Measurements from ENCODE around the gene FXN.

FXN gene

DNA sequence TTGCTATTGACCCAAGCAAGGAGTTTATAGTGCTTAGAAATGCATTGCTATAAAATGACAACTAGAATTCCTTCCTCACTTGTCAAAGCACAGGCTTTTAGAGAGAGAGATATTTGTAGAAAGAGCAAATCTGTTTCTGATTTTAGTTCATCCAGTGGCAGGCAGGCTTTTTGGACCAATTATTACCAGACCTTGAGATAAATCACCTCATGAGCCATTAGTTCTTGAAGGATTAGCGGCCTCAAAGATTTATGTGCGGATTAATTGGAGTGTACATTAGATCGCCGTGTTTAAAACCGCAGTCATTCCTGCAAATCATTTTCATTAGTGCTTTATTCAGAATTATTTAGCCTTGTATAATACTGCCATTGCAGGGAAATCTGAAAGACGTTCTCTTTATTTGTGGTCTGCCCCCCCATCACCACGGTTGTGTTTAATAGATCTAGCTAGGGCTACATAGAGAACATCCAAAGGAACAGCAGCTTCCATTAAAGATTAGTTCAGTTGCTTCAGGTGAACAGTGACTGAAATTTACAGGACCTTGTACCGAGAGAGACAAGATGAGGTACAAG is 109.7 kb downstream of the FXN start:
- no peaks in the 10 kb centered on the region for H3K36me3 ChIP-seq (ENCODE audit: control insufficient read depth in 1 of 2, insufficient read depth in 2 of 2, low read depth in 1 of 2, low read length in 2 of 2)
- no peak overlapping the region for H3K4me2 ChIP-seq (ENCODE audit: low read length, poor library complexity, severe bottlenecking)
- no peak overlapping the region for H3K27ac ChIP-seq (ENCODE audit: low read length, poor library complexity, severe bottlenecking)
- no peak overlapping the region for H2BK120ac ChIP-seq (ENCODE audit: low read depth, low read length)
- peaks cover 3% of the 10 kb centered on the region for H3K4me1 ChIP-seq (ENCODE audit: control insufficient read depth, insufficient read depth, low read depth, low read length)
- H3K23ac ChIP-seq (ENCODE audit: low read length in 2 of 2): no peak overlapping the region
- H2AFZ ChIP-seq (ENCODE audit: low read depth, low read length): no peak overlapping the region
- no peak overlapping the region for H2BK5ac ChIP-seq (ENCODE audit: low read depth, low read length, poor library complexity, severe bottlenecking)
- no peak for DNase-seq
- H3K18ac ChIP-seq (ENCODE audit: low read depth in 1 of 2, low read length in 2 of 2): no peak overlapping the region
- H2BK15ac ChIP-seq (ENCODE audit: low read depth, poor library complexity, severe bottlenecking): no peak overlapping the region
- H2AK5ac ChIP-seq (ENCODE audit: low read length, severe bottlenecking): no peak overlapping the region
- no peaks in the 10 kb centered on the region for H3K27me3 ChIP-seq (ENCODE audit: control insufficient read depth in 1 of 2, insufficient read depth in 1 of 2, low read length in 2 of 2)
- H3K9ac ChIP-seq (ENCODE audit: low read length): no peak overlapping the region
- H3K4ac ChIP-seq (ENCODE audit: low read depth in 1 of 2, low read length in 2 of 2): no peak overlapping the region
- no peak overlapping the region for H4K91ac ChIP-seq (ENCODE audit: low read length)
- H3K14ac ChIP-seq (ENCODE audit: low read length in 2 of 2): no peak overlapping the region
- H3K79me1 ChIP-seq (replicated peaks; ENCODE audit: low read length, poor library complexity, severe bottlenecking): peaks cover 22% of the 10 kb centered on the region
- H2BK12ac ChIP-seq (ENCODE audit: low read length in 2 of 2): no peak overlapping the region
- H4K8ac ChIP-seq (ENCODE audit: low read length): no peak overlapping the region
- no peak overlapping the region for H3K4me3 ChIP-seq (ENCODE audit: insufficient read depth in 1 of 2, low read depth in 1 of 2, low read length in 2 of 2)
- no peaks in the 10 kb centered on the region for H3K9me3 ChIP-seq (ENCODE audit: control insufficient read depth, low read length)
- WGBS: 90% methylated on average over 7 of the region's 8 CpGs

DNA sequence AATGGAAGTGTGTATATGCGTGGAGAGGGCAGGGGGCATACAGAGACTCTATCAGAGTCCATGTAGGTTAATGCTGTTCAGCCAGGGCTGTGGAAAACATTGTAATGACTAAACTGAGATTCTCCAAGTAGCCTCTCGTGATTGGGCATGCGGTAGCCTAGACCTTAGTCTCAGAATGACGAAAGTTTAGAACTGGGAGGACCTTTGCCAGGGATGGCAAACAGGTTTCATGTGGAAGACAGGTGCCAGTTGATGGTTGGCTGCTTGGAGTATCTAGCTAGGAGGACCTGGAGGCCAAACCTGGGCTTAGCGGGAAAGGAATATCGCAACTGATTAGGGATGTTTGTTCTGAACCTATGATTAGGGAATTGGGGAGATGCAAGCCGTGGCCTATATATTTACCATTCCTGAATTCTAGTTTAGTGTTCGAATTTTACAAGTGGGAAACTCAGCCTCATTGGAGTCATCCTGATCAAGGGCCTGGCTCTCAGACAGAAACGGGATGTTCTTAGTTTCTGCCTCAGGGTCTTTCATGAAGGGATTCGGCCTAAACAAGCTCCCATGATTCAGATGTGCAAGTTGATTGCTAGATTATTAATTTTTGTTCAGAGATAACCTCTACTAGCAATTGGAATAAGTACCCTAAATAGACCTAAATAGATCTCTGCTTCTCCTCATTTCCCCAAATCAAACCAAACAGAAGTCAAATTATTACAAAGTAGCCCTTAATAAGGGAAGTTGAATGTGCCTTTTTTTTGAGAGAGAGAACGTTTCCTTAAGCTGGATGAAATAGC is 111.7 kb downstream of the FXN start:
- H3K9ac ChIP-seq (ENCODE audit: low read length): no peak overlapping the region

DNA sequence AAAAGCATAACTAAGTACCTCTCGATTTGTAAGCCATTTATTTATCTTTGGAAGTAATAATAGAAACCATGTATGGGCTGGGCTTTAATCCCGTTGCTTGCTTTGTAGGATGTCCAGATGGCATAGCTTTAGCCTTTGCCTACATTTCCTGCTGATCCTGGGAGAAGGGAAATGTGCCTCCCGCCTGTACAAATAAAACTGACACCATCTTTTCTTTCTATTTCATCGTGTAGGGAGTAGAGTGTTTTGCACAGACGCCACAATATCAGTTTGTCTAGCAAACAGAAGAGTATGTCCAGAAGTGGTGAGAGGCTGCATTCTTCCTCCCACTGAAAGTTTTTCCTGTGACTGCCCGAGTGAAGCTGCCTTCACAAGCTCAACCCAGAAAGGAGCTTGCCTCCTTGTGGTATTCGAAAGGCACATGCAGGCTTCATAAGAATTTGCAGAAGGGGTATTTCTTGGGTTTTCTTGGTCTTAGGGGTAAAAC is 113.8 kb downstream of the FXN start:
- no peak overlapping the region for H3K23ac ChIP-seq (ENCODE audit: low read length in 2 of 2)
- no peak overlapping the region for H2AK5ac ChIP-seq (ENCODE audit: low read length, severe bottlenecking)
- peak overlapping the region in 1 of 2 experiments; percentile 10 for H3K4me3 ChIP-seq (ENCODE audit: insufficient read depth in 1 of 2, low read depth in 1 of 2, low read length in 2 of 2)
- H3K4ac ChIP-seq (ENCODE audit: low read depth in 1 of 2, low read length in 2 of 2): no peak overlapping the region
- DNase-seq: peak; percentile 63
- no peak overlapping the region for H2AFZ ChIP-seq (ENCODE audit: low read depth, low read length)
- no peak overlapping the region for H2BK120ac ChIP-seq (ENCODE audit: low read depth, low read length)
- peak overlapping the region; percentile 52 for H3K9ac ChIP-seq (ENCODE audit: low read length)
- H3K79me1 ChIP-seq (replicated peaks; ENCODE audit: low read length, poor library complexity, severe bottlenecking): peaks cover 29% of the 10 kb centered on the region
- H2BK5ac ChIP-seq (ENCODE audit: low read depth, low read length, poor library complexity, severe bottlenecking): no peak overlapping the region
- no peak overlapping the region for H3K18ac ChIP-seq (ENCODE audit: low read depth in 1 of 2, low read length in 2 of 2)
- H2BK12ac ChIP-seq (ENCODE audit: low read length in 2 of 2): no peak overlapping the region
- H3K36me3 ChIP-seq (ENCODE audit: control insufficient read depth in 1 of 2, insufficient read depth in 2 of 2, low read depth in 1 of 2, low read length in 2 of 2): peaks cover 0 to 3% of the 10 kb centered on the region in 2 experiments
- H3K14ac ChIP-seq (ENCODE audit: low read length in 2 of 2): no peak overlapping the region
- H3K27me3 ChIP-seq (ENCODE audit: control insufficient read depth in 1 of 2, insufficient read depth in 1 of 2, low read length in 2 of 2): no peaks in the 10 kb centered on the region
- no peak overlapping the region for H3K4me2 ChIP-seq (ENCODE audit: low read length, poor library complexity, severe bottlenecking)
- no peaks in the 10 kb centered on the region for H3K9me3 ChIP-seq (ENCODE audit: control insufficient read depth, low read length)
- H3K4me1 ChIP-seq (ENCODE audit: control insufficient read depth, insufficient read depth, low read depth, low read length): peaks cover 3% of the 10 kb centered on the region
- no peak overlapping the region for H2BK15ac ChIP-seq (ENCODE audit: low read depth, poor library complexity, severe bottlenecking)
- 65% methylated on average over 6 of the region's 7 CpGs for WGBS
- no peak overlapping the region for H4K91ac ChIP-seq (ENCODE audit: low read length)
- H3K27ac ChIP-seq (ENCODE audit: low read length, poor library complexity, severe bottlenecking): peak overlapping the region; percentile 43
- peak overlapping the region; percentile 19 for H4K8ac ChIP-seq (ENCODE audit: low read length)

More for the DNA sequence above, 111.7 kb downstream of the FXN start:
- DNase-seq: no peak
- no peak overlapping the region for H2BK15ac ChIP-seq (ENCODE audit: low read depth, poor library complexity, severe bottlenecking)
- no peak overlapping the region for H3K27ac ChIP-seq (ENCODE audit: low read length, poor library complexity, severe bottlenecking)
- peaks cover 3% of the 10 kb centered on the region for H3K4me1 ChIP-seq (ENCODE audit: control insufficient read depth, insufficient read depth, low read depth, low read length)
- no peak overlapping the region for H3K4me3 ChIP-seq (ENCODE audit: insufficient read depth in 1 of 2, low read depth in 1 of 2, low read length in 2 of 2)
- no peak overlapping the region for H3K14ac ChIP-seq (ENCODE audit: low read length in 2 of 2)
- no peak overlapping the region for H2AFZ ChIP-seq (ENCODE audit: low read depth, low read length)
- H4K8ac ChIP-seq (ENCODE audit: low read length): no peak overlapping the region
- H3K4me2 ChIP-seq (ENCODE audit: low read length, poor library complexity, severe bottlenecking): no peak overlapping the region
- no peaks in the 10 kb centered on the region for H3K9me3 ChIP-seq (ENCODE audit: control insufficient read depth, low read length)
- no peak overlapping the region for H2BK120ac ChIP-seq (ENCODE audit: low read depth, low read length)
- WGBS: 98% methylated on average over 9 of the region's 11 CpGs
- no peak overlapping the region for H3K18ac ChIP-seq (ENCODE audit: low read depth in 1 of 2, low read length in 2 of 2)
- H3K36me3 ChIP-seq (ENCODE audit: control insufficient read depth in 1 of 2, insufficient read depth in 2 of 2, low read depth in 1 of 2, low read length in 2 of 2): peaks cover 0 to 3% of the 10 kb centered on the region in 2 experiments
- no peak overlapping the region for H3K23ac ChIP-seq (ENCODE audit: low read length in 2 of 2)
- H2BK12ac ChIP-seq (ENCODE audit: low read length in 2 of 2): no peak overlapping the region
- no peak overlapping the region for H3K4ac ChIP-seq (ENCODE audit: low read depth in 1 of 2, low read length in 2 of 2)
- H3K27me3 ChIP-seq (ENCODE audit: control insufficient read depth in 1 of 2, insufficient read depth in 1 of 2, low read length in 2 of 2): no peaks in the 10 kb centered on the region
- peaks cover 17% of the 10 kb centered on the region for H3K79me1 ChIP-seq (replicated peaks; ENCODE audit: low read length, poor library complexity, severe bottlenecking)
- H2BK5ac ChIP-seq (ENCODE audit: low read depth, low read length, poor library complexity, severe bottlenecking): no peak overlapping the region
- H2AK5ac ChIP-seq (ENCODE audit: low read length, severe bottlenecking): no peak overlapping the region
- no peak overlapping the region for H4K91ac ChIP-seq (ENCODE audit: low read length)

All from mesenchymal stem cell (in vitro differentiated cells and primary cell).